CD4-positive, alpha-beta T cell (primary cell): ENCODE data around the gene AGTPBP1. TPM values are rescaled to one million over a fixed set of nuclear protein-coding genes. Genes with fewer than 3 reads are reported as not detected.

ENCODE experiments used
- ATAC-seq: fragments of 200-7000 bp; cut with Tn5 transposase; one replicate; pipeline ENCODE4 v1.10.0; 2022; ENCODE audit warnings: mild to moderate bottlenecking; ENCODE audit not compliant: poor library complexity
- CTCF ChIA-PET: fragments of 350-600 bp; sonication (Branson Sonifier 250); formaldehyde crosslinking; loops from one replicate; lab custom pipeline; 2021; ENCODE audit warnings: antibody characterized with exemption, inconsistent platforms; lab: Charles Lee
- POLR2A ChIA-PET: fragments of 350-600 bp; sonication (Branson Sonifier 250); formaldehyde crosslinking; loops from one replicate; lab custom pipeline; 2021; ENCODE audit warnings: antibody characterized with exemption, inconsistent platforms; lab: Charles Lee
- DNase-seq, 14 experiments: peaks; one replicate each; pipeline ENCODE4 v3.0.0-alpha.2; 2013 to 2020; ENCODE audit warnings: mixed read lengths in 2 of 14
- H3K27ac ChIP-seq, 2 donors: one replicate each; pipeline versions ENCODE4 v1.5.1 to v1.7.0; 2013; ENCODE audit warnings: low read length in 2 of 2, low read depth in 1 of 2, mild to moderate bottlenecking in 1 of 2
- H3K27me3 ChIP-seq, 2 experiments: 1 replicate in 1 of 2; 2 replicates in 1 of 2; pipeline versions ENCODE4 v1.6.1 to v1.7.0; 2013; ENCODE audit warnings: low read length in 2 of 2, control low read depth in 1 of 2, mild to moderate bottlenecking in 1 of 2, moderate library complexity in 1 of 2; ENCODE audit not compliant: insufficient read depth in 2 of 2, control insufficient read depth in 1 of 2
- H3K36me3 ChIP-seq: one replicate; pipeline ENCODE4 v1.6.1; 2013; ENCODE audit warnings: low read length, control low read depth; ENCODE audit not compliant: insufficient read depth
- H3K4me1 ChIP-seq: one replicate; pipeline ENCODE4 v1.6.1; 2013; ENCODE audit warnings: low read length, control low read depth; ENCODE audit not compliant: insufficient read depth
- H3K4me3 ChIP-seq: one replicate; pipeline ENCODE4 v1.5.1; 2013; ENCODE audit warnings: mild to moderate bottlenecking, low read length, moderate library complexity
- H3K9me3 ChIP-seq, 2 experiments: 1 replicate in 1 of 2; 2 replicates in 1 of 2; pipeline versions ENCODE4 v1.6.1 to v1.7.0; 2013; ENCODE audit warnings: low read length in 2 of 2, mild to moderate bottlenecking in 2 of 2, control low read depth in 1 of 2, moderate library complexity in 1 of 2; ENCODE audit not compliant: control insufficient read depth in 1 of 2, insufficient read depth in 1 of 2
- H3K27ac Mint-ChIP-seq: one replicate; pipeline ENCODE4 v1.8.0; 2020; ENCODE audit warnings: mixed read lengths
- H3K27me3 Mint-ChIP-seq: one replicate; pipeline ENCODE4 v1.8.0; 2021; ENCODE audit warnings: mixed read lengths
- H3K36me3 Mint-ChIP-seq: one replicate; pipeline ENCODE4 v1.8.0; 2021; ENCODE audit warnings: low read depth, mixed read lengths
- H3K4me1 Mint-ChIP-seq: one replicate; pipeline ENCODE4 v1.8.0; 2021; ENCODE audit warnings: low read depth, mixed read lengths
- H3K4me3 Mint-ChIP-seq: one replicate; pipeline ENCODE4 v1.8.0; 2020; ENCODE audit warnings: mild to moderate bottlenecking, mixed read lengths
- H3K9me3 Mint-ChIP-seq: one replicate; pipeline ENCODE4 v1.8.0; 2020; ENCODE audit warnings: mixed read lengths
- CTCF ChIP-seq: fragments of 200-600 bp; IDR thresholded peaks from one replicate; pipeline ENCODE4 v1.8.0; 2022; ENCODE audit warnings: antibody characterized with exemption, mild to moderate bottlenecking
- intact Hi-C, 2 experiments: fragments of 100-400 bp; cut with DNase I in 1 of 2; cut with micrococcal nuclease in 1 of 2; formaldehyde crosslinking; loops; one replicate each; pipeline versions ENCODE4 v1.15.1 to v1.9.0; 2023 to 2025; cut with DNase I, micrococcal nuclease
- total RNA-seq, 174 experiments: library from RNA in 2 of 174; stranded (reverse) in 2 of 174; gene quantifications; one replicate each; pipeline ENCODE4 v1.2.3 and lab custom pipeline; 2021 to 2026

Gene AGTPBP1
- total RNA-seq, 2 experiments from 2014 or later = 52.0 to 55.2 TPM

DNA sequence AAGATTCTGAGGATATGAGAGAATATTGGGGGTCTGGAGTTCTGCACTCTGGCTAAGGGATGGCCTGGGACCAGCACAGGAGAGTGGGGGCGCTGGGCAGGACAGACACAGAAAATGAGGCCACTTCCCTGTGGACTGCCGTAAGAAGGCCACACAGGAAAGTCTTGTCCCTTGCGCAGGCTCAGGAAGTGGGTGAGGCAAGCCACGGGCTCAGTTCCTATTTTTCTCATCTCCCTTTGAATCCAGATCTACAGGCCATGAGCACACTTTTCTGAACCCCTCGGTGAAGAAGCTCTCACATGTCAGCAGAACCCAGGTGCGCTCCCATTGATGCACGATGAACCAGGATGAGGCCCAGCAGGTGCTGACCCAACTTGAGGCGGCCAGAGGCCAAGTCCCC is 207.4 kb downstream of the AGTPBP1 start:
- Histone ChIP-seq H3K27ac (no peak overlapping the region), H3K27me3 (no peaks in the 10 kb centered on the region), H3K4me1 (no peaks in the 10 kb centered on the region), H3K36me3 (no peaks in the 10 kb centered on the region), H3K9me3 (no peaks in the 10 kb centered on the region), H3K4me3 (no peak overlapping the region)
- no peak for TF ChIP-seq CTCF
- Mint-ChIP-seq H3K9me3 (no peaks in the 10 kb centered on the region), H3K27me3 (no peaks in the 10 kb centered on the region), H3K4me3 (no peak overlapping the region), H3K36me3 (no peaks in the 10 kb centered on the region), H3K27ac (no peak overlapping the region), H3K4me1 (no peaks in the 10 kb centered on the region)
- ChIA-PET POLR2A (no interaction called here), CTCF (no interaction called here)
- no peak for ATAC-seq
- intact Hi-C loops = no loop called here
- no peak for DNase-seq

- DNase-seq (no peak), ATAC-seq (no peak)
- no peak for TF ChIP-seq CTCF
- H3K4me1 ChIP-seq = no peaks in the 10 kb centered on the region
- CTCF ChIA-PET = no interaction called here
- POLR2A ChIA-PET = no interaction called here
- Mint-ChIP-seq H3K4me1 (no peaks in the 10 kb centered on the region), H3K27me3 (no peaks in the 10 kb centered on the region), H3K9me3 (no peaks in the 10 kb centered on the region), H3K36me3 (no peaks in the 10 kb centered on the region), H3K4me3 (no peak overlapping the region), H3K27ac (no peak overlapping the region)
- H3K4me3 ChIP-seq = no peak overlapping the region
- no peak overlapping the region for H3K27ac ChIP-seq
- H3K9me3 ChIP-seq = no peaks in the 10 kb centered on the region
- no peaks in the 10 kb centered on the region for H3K27me3 ChIP-seq
- intact Hi-C loops = no loop called here
- no peaks in the 10 kb centered on the region for H3K36me3 ChIP-seq
Measured at GRCh38 chr9:85533538-85533937, 208.2 kb downstream of the AGTPBP1 start.

GRCh38 chr9:85530721-85531120 is 211.0 kb downstream of the AGTPBP1 start:
- no peak overlapping the region for H3K27ac Mint-ChIP-seq
- intact Hi-C loops = no loop called here
- Histone ChIP-seq H3K27me3 (peaks cover 0 to 6% of the 10 kb centered on the region in 2 experiments), H3K27ac (no peak overlapping the region), H3K9me3 (no peaks in the 10 kb centered on the region), H3K4me3 (no peak overlapping the region), H3K36me3 (no peaks in the 10 kb centered on the region), H3K4me1 (no peaks in the 10 kb centered on the region)
- ChIA-PET CTCF (no interaction called here), POLR2A (no interaction called here)
- ATAC-seq = no peak
- TF ChIP-seq CTCF = no peak
- no peaks in the 10 kb centered on the region for H3K4me1 Mint-ChIP-seq
- no peaks in the 10 kb centered on the region for H3K9me3 Mint-ChIP-seq
- H3K27me3 Mint-ChIP-seq = peaks cover 6% of the 10 kb centered on the region
- DNase-seq = no peak
- H3K4me3 Mint-ChIP-seq = no peak overlapping the region
- no peaks in the 10 kb centered on the region for H3K36me3 Mint-ChIP-seq
